Body of pancreas (tissue), 4 donors: ENCODE measurements around the gene PPT2.

Experiments
- POLR2A ChIP-seq, 3 donors: fragments of 450-650 bp; IDR thresholded peaks; one replicate each; pipeline ENCODE4 v1.6.1; 2016; ENCODE audit warnings: antibody characterized with exemption in 3 of 3, mild to moderate bottlenecking in 2 of 3
- TF ChIP-seq, protein P1 (sequence below), 7 experiments: fragments of 450-650 bp in 4 of 7; fragments of 200-600 bp in 3 of 7; sonication (generic) in 3 of 7; IDR thresholded peaks; one replicate each; pipeline ENCODE4 v1.5.1; 2016 to 2019; ENCODE audit warnings: antibody characterized with exemption in 7 of 7

DNA sequence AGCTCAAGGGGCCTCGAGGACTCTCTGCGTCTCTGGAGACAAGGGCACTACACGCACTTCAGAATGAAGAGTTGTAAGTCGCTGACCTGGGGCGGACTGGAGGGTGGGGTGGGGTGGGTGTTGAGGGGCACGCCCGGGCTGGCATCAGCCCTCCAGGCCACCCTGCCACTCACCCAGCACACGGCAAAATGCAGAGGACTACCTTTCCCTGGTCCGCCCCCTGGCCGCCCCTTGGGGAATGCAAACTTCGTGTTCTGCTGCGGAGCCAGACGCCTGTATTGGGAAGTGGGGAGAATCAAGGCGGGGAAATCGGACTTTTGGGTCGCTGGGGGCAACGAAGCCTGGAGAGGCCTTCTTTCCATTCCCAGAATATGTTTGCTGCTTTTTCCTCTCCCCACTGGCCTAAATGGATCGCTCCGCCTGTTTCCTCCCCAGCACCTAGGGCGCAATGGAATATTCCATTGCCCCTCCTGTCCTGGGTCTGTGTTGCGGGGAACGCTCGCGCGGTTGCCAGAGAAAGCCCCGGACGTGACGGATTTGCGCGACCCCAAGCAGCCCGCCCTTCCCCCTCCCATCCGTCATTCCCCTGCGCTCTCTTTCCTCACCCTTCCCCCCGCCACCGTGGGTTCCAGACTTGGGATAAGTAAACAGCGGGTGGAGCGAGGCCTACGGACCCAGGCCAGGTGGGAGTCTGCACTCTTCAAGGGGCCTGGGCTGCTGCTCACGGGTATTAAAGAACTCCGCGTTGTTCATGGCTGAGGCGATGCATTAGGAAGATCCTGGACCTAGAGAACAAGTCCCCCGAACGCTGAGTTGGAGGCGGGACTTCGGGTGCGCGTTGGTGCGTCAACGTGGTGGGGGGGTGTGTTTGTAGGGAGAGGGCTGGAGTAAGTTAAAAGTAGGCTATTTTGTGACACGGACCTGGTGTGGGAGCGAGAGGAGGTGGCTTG, at the start of gene PPT2:
- TF ChIP-seq, protein P1, sequence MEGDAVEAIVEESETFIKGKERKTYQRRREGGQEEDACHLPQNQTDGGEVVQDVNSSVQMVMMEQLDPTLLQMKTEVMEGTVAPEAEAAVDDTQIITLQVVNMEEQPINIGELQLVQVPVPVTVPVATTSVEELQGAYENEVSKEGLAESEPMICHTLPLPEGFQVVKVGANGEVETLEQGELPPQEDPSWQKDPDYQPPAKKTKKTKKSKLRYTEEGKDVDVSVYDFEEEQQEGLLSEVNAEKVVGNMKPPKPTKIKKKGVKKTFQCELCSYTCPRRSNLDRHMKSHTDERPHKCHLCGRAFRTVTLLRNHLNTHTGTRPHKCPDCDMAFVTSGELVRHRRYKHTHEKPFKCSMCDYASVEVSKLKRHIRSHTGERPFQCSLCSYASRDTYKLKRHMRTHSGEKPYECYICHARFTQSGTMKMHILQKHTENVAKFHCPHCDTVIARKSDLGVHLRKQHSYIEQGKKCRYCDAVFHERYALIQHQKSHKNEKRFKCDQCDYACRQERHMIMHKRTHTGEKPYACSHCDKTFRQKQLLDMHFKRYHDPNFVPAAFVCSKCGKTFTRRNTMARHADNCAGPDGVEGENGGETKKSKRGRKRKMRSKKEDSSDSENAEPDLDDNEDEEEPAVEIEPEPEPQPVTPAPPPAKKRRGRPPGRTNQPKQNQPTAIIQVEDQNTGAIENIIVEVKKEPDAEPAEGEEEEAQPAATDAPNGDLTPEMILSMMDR (IDR thresholded peaks at IDR 0.05): peak in 4 of 7 experiments; percentile 7 to 32 (median 28)
- TF ChIP-seq POLR2A (IDR thresholded peaks at IDR 0.05): peak in 1 of 3 donors; percentile 16
